H1 (cell line): ENCODE measurements around the gene OVCH2. TPM values are rescaled to one million over a fixed set of nuclear protein-coding genes. Genes with fewer than 3 reads are reported as not detected.

ENCODE experiments used
- CTCF ChIA-PET: fragments of 300-600 bp; sonication (Branson Sonifier 250); formaldehyde crosslinking; loops from one replicate; lab custom pipeline; 2021; ENCODE audit not compliant: partially characterized antibody; lab: Charles Lee
- POLR2A ChIA-PET: fragments of 300-600 bp; sonication (Branson Sonifier 250); formaldehyde crosslinking; loops from one replicate; lab custom pipeline; 2021; ENCODE audit warnings: inconsistent platforms; ENCODE audit not compliant: partially characterized antibody; lab: Charles Lee
- DNase-seq, 2 experiments: peaks; one replicate each; pipeline versions ENCODE4 v3.0.0 to v3.0.0-alpha.2; 2010 to 2022; ENCODE audit warnings: low spot score in 2 of 2, low read depth in 1 of 2, mixed read lengths in 1 of 2
- FAIRE-seq: peaks from 2 replicates; lab custom pipeline; 2011; peaks lifted over from hg19 to GRCh38; lab: Jason Lieb, UNC
- H2AFZ ChIP-seq: 2 replicates; pipeline ENCODE4 v1.8.1; 2012; ENCODE audit warnings: low read length, inconsistent platforms
- H2AK5ac ChIP-seq: 2 replicates; pipeline ENCODE4 v1.6.1; 2013; ENCODE audit warnings: low read depth, low read length
- H2BK120ac ChIP-seq: replicated peaks from 2 replicates; pipeline ENCODE3; 2013; ENCODE audit warnings: low read depth, low read length, inconsistent platforms
- H2BK12ac ChIP-seq: 2 replicates; pipeline ENCODE4 v1.6.1; 2013; ENCODE audit warnings: low read depth, low read length
- H2BK15ac ChIP-seq: 2 replicates; pipeline ENCODE4 v1.6.1; 2013; ENCODE audit warnings: low read length
- H2BK20ac ChIP-seq: 2 replicates; pipeline ENCODE4 v1.6.1; 2013; ENCODE audit warnings: low read length
- H2BK5ac ChIP-seq: 2 replicates; pipeline ENCODE4 v1.6.1; 2013; ENCODE audit warnings: low read depth, low read length
- H3K14ac ChIP-seq: 2 replicates; pipeline ENCODE4 v1.6.1; 2013; ENCODE audit warnings: inconsistent platforms; ENCODE audit not compliant: insufficient read length
- H3K18ac ChIP-seq: 2 replicates; pipeline ENCODE4 v1.6.1; 2013; ENCODE audit warnings: low read length; ENCODE audit errors: extremely low read depth
- H3K23ac ChIP-seq: 2 replicates; pipeline ENCODE4 v1.6.1; 2013; ENCODE audit warnings: inconsistent platforms; ENCODE audit not compliant: insufficient read length
- H3K23me2 ChIP-seq: 2 replicates; pipeline ENCODE4 v1.6.1; 2013; ENCODE audit warnings: low read depth, low read length
- H3K27ac ChIP-seq: 2 replicates; pipeline ENCODE4 v1.6.1; 2011; ENCODE audit warnings: low read depth, low read length, inconsistent platforms
- H3K27me3 ChIP-seq, 4 experiments: replicated peaks in 1 of 4; 1 replicate in 1 of 4; 2 replicates in 3 of 4; pipeline versions ENCODE4 v1.6.1 to v1.8.1; 2011 to 2013; ENCODE audit warnings: low read length in 3 of 4, mild to moderate bottlenecking in 3 of 4, inconsistent platforms in 2 of 4, mixed read lengths in 2 of 4, moderate library complexity in 1 of 4; ENCODE audit not compliant: control insufficient read depth in 3 of 4, insufficient read depth in 3 of 4; ENCODE audit errors: extremely low read depth in 1 of 4
- H3K36me3 ChIP-seq, 4 experiments: 2 replicates each; pipeline versions ENCODE4 v1.6.1 to v1.8.1; 2011 to 2013; ENCODE audit warnings: mild to moderate bottlenecking in 4 of 4, low read length in 3 of 4, moderate library complexity in 2 of 4, control low read depth in 1 of 4, inconsistent platforms in 1 of 4; ENCODE audit not compliant: insufficient read depth in 4 of 4, control insufficient read depth in 2 of 4
- H3K4ac ChIP-seq: replicated peaks from 2 replicates; pipeline ENCODE3; 2013; ENCODE audit warnings: low read length, low read depth, mixed read lengths, inconsistent platforms; ENCODE audit not compliant: insufficient read length
- H3K4me1 ChIP-seq, 4 experiments: replicated peaks in 1 of 4; 1 replicate in 1 of 4; 2 replicates in 3 of 4; pipeline versions ENCODE4 v1.6.1 to v1.8.1; 2011 to 2013; ENCODE audit warnings: low read length in 3 of 4, inconsistent platforms in 2 of 4, mixed read lengths in 1 of 4; ENCODE audit not compliant: insufficient read depth in 4 of 4, control insufficient read depth in 3 of 4
- H3K4me2 ChIP-seq, 2 experiments: 2 replicates each; pipeline versions ENCODE4 v1.6.1 to v1.8.1; 2011 to 2013; ENCODE audit warnings: low read depth in 2 of 2, low read length in 2 of 2, control low read depth in 1 of 2, inconsistent platforms in 1 of 2, mild to moderate bottlenecking in 1 of 2; ENCODE audit not compliant: insufficient read depth in 1 of 2
- H3K4me3 ChIP-seq, 4 experiments: fragments of 200-600, 300-600 bp in 1 of 4; sonication (generic), shearing (Covaris generic), sonication (Bioruptor Twin) in 1 of 4; 2 replicates each; pipeline versions ENCODE4 v1.5.1 to v1.8.1; 2011 to 2016; ENCODE audit warnings: low read length in 4 of 4, low read depth in 3 of 4, control low read depth in 2 of 4, inconsistent platforms in 2 of 4, mild to moderate bottlenecking in 2 of 4, mixed read lengths in 1 of 4, moderate library complexity in 1 of 4; ENCODE audit not compliant: insufficient read depth in 2 of 4; ENCODE audit errors: extremely low read depth in 1 of 4
- H3K56ac ChIP-seq: replicated peaks from 2 replicates; pipeline ENCODE3; 2013; ENCODE audit warnings: low read depth, mild to moderate bottlenecking, mixed read lengths, low read length, inconsistent platforms; ENCODE audit not compliant: insufficient read length
- H3K79me1 ChIP-seq: 2 replicates; pipeline ENCODE4 v1.6.1; 2013; ENCODE audit warnings: low read depth, low read length, control low read depth
- H3K79me2 ChIP-seq, 2 experiments: 2 replicates each; pipeline versions ENCODE4 v1.6.1 to v1.8.1; 2012 to 2013; ENCODE audit warnings: low read length in 2 of 2, mild to moderate bottlenecking in 2 of 2, inconsistent platforms in 1 of 2; ENCODE audit not compliant: insufficient read depth in 2 of 2, control insufficient read depth in 1 of 2
- H3K9ac ChIP-seq, 4 experiments: replicated peaks in 1 of 4; 1 replicate in 1 of 4; 2 replicates in 3 of 4; pipeline versions ENCODE4 v1.6.1 to v1.8.1; 2011 to 2013; ENCODE audit warnings: low read depth in 3 of 4, low read length in 3 of 4, control low read depth in 2 of 4, mild to moderate bottlenecking in 2 of 4, moderate library complexity in 2 of 4, inconsistent platforms in 1 of 4; ENCODE audit errors: extremely low read depth in 1 of 4
- H3K9me3 ChIP-seq, 2 experiments: 2 replicates each; pipeline versions ENCODE4 v1.6.1 to v1.8.1; 2012 to 2013; ENCODE audit warnings: mild to moderate bottlenecking in 2 of 2, moderate library complexity in 2 of 2, control low read depth in 1 of 2, inconsistent platforms in 1 of 2, low read depth in 1 of 2, low read length in 1 of 2, mixed read lengths in 1 of 2; ENCODE audit not compliant: insufficient read depth in 2 of 2
- H4K20me1 ChIP-seq, 2 experiments: replicated peaks in 1 of 2; 2 replicates each; pipeline versions ENCODE3 to v1.8.1; 2011 to 2013; ENCODE audit warnings: inconsistent platforms in 2 of 2, low read length in 2 of 2, mild to moderate bottlenecking in 1 of 2; ENCODE audit not compliant: insufficient read depth in 2 of 2, control insufficient read depth in 1 of 2
- H4K5ac ChIP-seq: 2 replicates; pipeline ENCODE4 v1.6.1; 2013; ENCODE audit warnings: low read length, low read depth, mixed read lengths, inconsistent platforms; ENCODE audit not compliant: insufficient read length
- H4K8ac ChIP-seq: 2 replicates; pipeline ENCODE4 v1.8.0; 2013; ENCODE audit warnings: mild to moderate bottlenecking, moderate library complexity, low read length, inconsistent platforms; ENCODE audit not compliant: insufficient read depth; ENCODE audit errors: extremely low read depth
- H4K91ac ChIP-seq: replicated peaks from 2 replicates; pipeline ENCODE3; 2013; ENCODE audit warnings: low read length, mixed read lengths, inconsistent platforms; ENCODE audit not compliant: insufficient read length
- BACH1 ChIP-seq: IDR thresholded peaks from 2 replicates; pipeline ENCODE4 v1.6.1; 2012; ENCODE audit warnings: low read length, improper control_type of control experiment
- BRCA1 ChIP-seq: IDR thresholded peaks from 2 replicates; pipeline ENCODE4 v1.6.1; 2012; ENCODE audit warnings: low read depth, low read length, improper control_type of control experiment
- CBX5 ChIP-seq: fragments of 300-800, 300-1000 bp; sonication (generic); IDR thresholded peaks from 2 replicates; pipeline ENCODE4 v1.7.1; 2016; ENCODE audit warnings: antibody characterized with exemption, low read length, low read depth
- GABPA ChIP-seq: IDR thresholded peaks from 2 replicates; pipeline ENCODE4 v1.6.1; 2011; ENCODE audit warnings: mild to moderate bottlenecking, low read length, moderate library complexity, borderline replicate concordance; ENCODE audit not compliant: insufficient read depth
- MAX ChIP-seq: IDR thresholded peaks from 2 replicates; pipeline ENCODE4 v1.6.1; 2012; ENCODE audit warnings: inconsistent platforms
- POLR2A ChIP-seq, 2 experiments: IDR thresholded peaks; 1 replicate in 1 of 2; 2 replicates in 1 of 2; pipeline ENCODE4 v1.6.1; 2011; ENCODE audit warnings: low read depth in 2 of 2, low read length in 2 of 2, mild to moderate bottlenecking in 2 of 2; ENCODE audit errors: control extremely low read depth in 1 of 2
- RBBP5 ChIP-seq: IDR thresholded peaks from 2 replicates; pipeline ENCODE4 v1.7.1; 2012; ENCODE audit warnings: low read depth, mild to moderate bottlenecking, inconsistent platforms, low read length, moderate library complexity, borderline replicate concordance
- SIN3A ChIP-seq, 2 experiments: IDR thresholded peaks in 1 of 2; conservative IDR thresholded peaks in 1 of 2; 2 replicates each; pipeline ENCODE4 v1.6.1; 2011 to 2012; ENCODE audit warnings: low read length in 2 of 2, improper control_type of control experiment in 1 of 2, low read depth in 1 of 2, mild to moderate bottlenecking in 1 of 2
- TAF1 ChIP-seq: IDR thresholded peaks from 2 replicates; pipeline ENCODE4 v1.6.1; 2011; ENCODE audit warnings: mild to moderate bottlenecking, low read depth, low read length
- TCF12 ChIP-seq: IDR thresholded peaks from 2 replicates; pipeline ENCODE4 v1.6.1; 2011; ENCODE audit warnings: low read depth, mild to moderate bottlenecking, low read length
- ZNF274 ChIP-seq: IDR thresholded peaks from 2 replicates; pipeline ENCODE4 v1.7.0; 2012; ENCODE audit warnings: low read length, borderline replicate concordance; ENCODE audit errors: extremely low read depth
- WGBS, 2 experiments: shearing (Covaris generic) in 1 of 2; methylation state at CpG; one replicate each; pipeline versions ENCODE4 v1.1.6 to v1.1.7; 2013 to 2015; ENCODE audit warnings: low lambda C conversion rate in 2 of 2, mixed read lengths in 2 of 2, inconsistent platforms in 1 of 2, low coverage in 1 of 2, missing lambda C conversion rate in 1 of 2; ENCODE audit not compliant: insufficient replicate concordance in 2 of 2, insufficient coverage in 1 of 2, insufficient read length in 1 of 2; ENCODE audit errors: extremely low coverage in 1 of 2, missing lambda C conversion rate in 1 of 2; 5-methylcytosine and 5-hydroxymethylcytosine counted together
- polyA plus RNA-seq, 7 experiments: library from polyadenylated mRNA; depleted of rRNA in 3 of 7; stranded (reverse) in 5 of 7; unstranded in 2 of 7; fragments of >200 nt in 5 of 7; fragments of 200-250 nt in 2 of 7; gene quantifications; 1 replicate in 5 of 7; 2 replicates in 1 of 7; 4 replicates in 1 of 7; pipeline versions ENCODE4 v1.2.1 to v1.2.3, GENCODE V29; 2011 to 2013; ENCODE audit warnings: missing spikeins in 2 of 7, mixed read lengths in 2 of 7
- total RNA-seq: library from RNA; stranded (reverse); fragmentation: NEBNext Ultra II Directional; extraction: Animal tissue kit (Norgen Biotek cat#: 25700); gene quantifications from 2 replicates; pipeline ENCODE4 v1.2.1, GENCODE V29; 2021

The OVCH2 gene
- total and polyA plus RNA-seq, 2 of the 8 experiments (the other 6 are each of a cell fraction or from before 2014, with no cell fraction given): 0.03 to 1.1 TPM

DNA sequence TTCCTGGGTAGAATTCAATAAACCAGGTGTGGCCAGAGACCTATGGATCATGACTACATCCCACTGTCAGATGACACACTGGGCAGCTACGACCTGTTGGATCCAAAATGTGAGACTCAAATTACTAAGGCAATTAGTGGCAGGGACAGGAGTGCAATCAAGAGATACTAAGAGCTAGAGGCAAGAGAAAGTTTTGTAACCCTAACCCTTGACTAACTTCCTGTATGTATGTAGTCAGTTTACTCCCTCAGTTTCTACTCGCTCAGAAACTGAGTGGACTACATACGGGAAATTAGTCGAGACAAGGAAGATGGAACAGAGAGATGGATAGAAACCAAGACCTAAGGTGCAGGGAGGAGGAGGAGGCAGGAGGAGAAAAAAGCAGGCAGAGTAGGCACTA lies 35.6 kb downstream of the OVCH2 start:
- no peak for FAIRE-seq
- H3K56ac ChIP-seq: no peak overlapping the region
- no peak overlapping the region for H2AK5ac ChIP-seq
- no peak overlapping the region for H3K4me3 ChIP-seq
- H2BK120ac ChIP-seq: no peak overlapping the region
- H3K27ac ChIP-seq: no peak overlapping the region
- H3K79me2 ChIP-seq: no peaks in the 10 kb centered on the region
- peaks cover 16% of the 10 kb centered on the region; the same call in 1 of the 2 replicates for H3K23me2 ChIP-seq
- no peak overlapping the region for H3K23ac ChIP-seq
- ChIA-PET POLR2A (interaction anchor here (1.8 kb wide), 1 partner anchor 11 kb away, joined by 4 read pairs; no protein-coding TSS in a partner anchor), CTCF (interaction anchor here (1.1 to 5.7 kb wide), 8 partner anchors 11 to 141 kb away, joined by 3 to 43 read pairs (median 4); no protein-coding TSS in a partner anchor)
- H2AFZ ChIP-seq: no peak overlapping the region
- H3K18ac ChIP-seq: no peak overlapping the region
- H4K20me1 ChIP-seq: no peaks in the 10 kb centered on the region
- WGBS, 2 experiments: 66% methylated on average over 4 of the region's 4 CpGs; no CpG with 5 or more reads in 1 of the 2 experiments
- peaks cover 0 to 10% (median 4%) of the 10 kb centered on the region in 4 experiments; a peak in 4 of 7 replicates for H3K4me1 ChIP-seq
- H4K8ac ChIP-seq: no peak overlapping the region
- H2BK20ac ChIP-seq: no peak overlapping the region
- H2BK15ac ChIP-seq: no peak overlapping the region
- H3K36me3 ChIP-seq: peaks cover 12 to 34% (median 23%) of the 10 kb centered on the region in 4 experiments; a peak in 7 of 8 replicates
- no peak overlapping the region for H4K5ac ChIP-seq
- H3K14ac ChIP-seq: no peak overlapping the region
- no peak overlapping the region for H3K4me2 ChIP-seq
- H3K9ac ChIP-seq: no peak overlapping the region
- peaks cover 0 to 4% of the 10 kb centered on the region in 2 experiments; a peak in 2 of 4 replicates for H3K9me3 ChIP-seq
- no peaks in the 10 kb centered on the region for H3K27me3 ChIP-seq
- DNase-seq: no peak
- peaks cover 2% of the 10 kb centered on the region; the same call in 1 of the 2 replicates for H3K79me1 ChIP-seq
- H2BK5ac ChIP-seq: no peak overlapping the region
- H2BK12ac ChIP-seq: no peak overlapping the region
- no peak overlapping the region for H4K91ac ChIP-seq
- no peak overlapping the region for H3K4ac ChIP-seq
- TF ChIP-seq GABPA (no peak), ZNF274 (no peak), TAF1 (no peak), CBX5 (no peak), SIN3A (conservative IDR thresholded peaks at IDR 0.05 in 1 of 2, IDR thresholded peaks at IDR 0.05 in 1 of 2; ENCODE audit: low read depth in 1 of 2, low read length in 2 of 2) (no peak), RBBP5 (no peak), TCF12 (no peak), MAX (no peak), POLR2A (IDR thresholded peaks at IDR 0.05; ENCODE audit: control extremely low read depth in 1 of 2, low read depth in 2 of 2, low read length in 2 of 2) (no peak), BACH1 (no peak), BRCA1 (no peak)
